Kidney (tissue), 14 donors: ENCODE data around the gene CCDC184. TPM values are rescaled to one million over a fixed set of nuclear protein-coding genes. Genes with fewer than 3 reads are reported as not detected.
"Not testable (repeated sequence)": the region's sequence is repeated elsewhere in the genome, so short reads cannot be mapped to it uniquely, and the experiment has no call there.

Experiments used
- DNase-seq, 5 donors: peaks; one replicate each; pipeline ENCODE4 v3.0.0-alpha.2; 2013 to 2020
- FAIRE-seq: peaks from 2 replicates; lab custom pipeline; 2012; peaks lifted over from hg19 to GRCh38; lab: Jason Lieb, UNC
- H3K27ac ChIP-seq, 2 donors: one replicate each; pipeline ENCODE4 v1.7.0; 2013; ENCODE audit warnings: low read depth in 2 of 2, low read length in 2 of 2, inconsistent platforms in 1 of 2
- H3K27me3 ChIP-seq: one replicate; pipeline ENCODE4 v1.7.1; 2013; ENCODE audit warnings: low read length, inconsistent platforms; ENCODE audit not compliant: control insufficient read depth, insufficient read depth
- H3K36me3 ChIP-seq, 3 donors: one replicate each; pipeline versions ENCODE4 v1.7.0 to v1.7.1; 2013; ENCODE audit warnings: low read length in 3 of 3, control low read depth in 1 of 3, inconsistent platforms in 1 of 3; ENCODE audit not compliant: insufficient read depth in 3 of 3, control insufficient read depth in 2 of 3
- H3K4me1 ChIP-seq, 3 donors: one replicate each; pipeline versions ENCODE4 v1.7.0 to v1.7.1; 2013; ENCODE audit warnings: low read length in 3 of 3, inconsistent platforms in 1 of 3, low read depth in 1 of 3; ENCODE audit not compliant: control insufficient read depth in 2 of 3, insufficient read depth in 2 of 3
- H3K4me3 ChIP-seq, 3 donors: one replicate each; pipeline versions ENCODE4 v1.7.0 to v1.8.1; 2013; ENCODE audit warnings: low read length in 3 of 3, control low read depth in 1 of 3, inconsistent platforms in 1 of 3
- H3K9ac ChIP-seq, 3 donors: one replicate each; pipeline versions ENCODE4 v1.7.0 to v1.7.1; 2013; ENCODE audit warnings: low read length in 3 of 3, control low read depth in 1 of 3, inconsistent platforms in 1 of 3
- H3K9me3 ChIP-seq, 3 donors: one replicate each; pipeline versions ENCODE4 v1.7.0 to v1.7.1; 2013; ENCODE audit warnings: low read length in 3 of 3, control low read depth in 1 of 3, inconsistent platforms in 1 of 3; ENCODE audit not compliant: control insufficient read depth in 2 of 3, insufficient read depth in 1 of 3
- intact Hi-C: fragments of 100-400 bp; cut with DNase I; formaldehyde crosslinking; loops from one replicate; pipeline ENCODE4 v1.11.1; 2022
- polyA plus RNA-seq: library from polyadenylated mRNA; stranded (reverse); fragments of 350-450 nt; fragmentation: Illumina TruSeq; extraction: RNeasy Lipid Tissue Mini Kit (QIAGEN cat#74804); gene quantifications from one replicate; pipeline ENCODE4 v1.2.3, GENCODE V29; 2014; ENCODE audit warnings: low read depth, low replicate concordance; ENCODE audit not compliant: insufficient read depth
- total RNA-seq: library from RNA; stranded (reverse); fragmentation: NEBNext Ultra II Directional; extraction: Animal tissue kit (Norgen Biotek cat#: 25700); gene quantifications from one replicate; pipeline ENCODE4 v1.2.1, GENCODE V29; 2021
- TF ChIP-seq, protein P1 (sequence below): IDR thresholded peaks from 3 replicates; pipeline ENCODE4 v1.5.1; 2012; ENCODE audit warnings: mild to moderate bottlenecking, moderate library complexity, borderline replicate concordance; ENCODE audit not compliant: insufficient read depth; ENCODE audit errors: extremely low read depth
- donor health status: control.
- donor health status: control.
- donor health status: control.
- donor health status: control.
- donor health status: control.
- donor health status: DM: yes; HTN: yes; CAD: no.
- donor health status: Normal renal cell carcinoma (clear cell type).

CCDC184 gene
- total and polyA plus RNA-seq, 2 donors from 2014 or later: 1.7 to 2.0 TPM

DNA sequence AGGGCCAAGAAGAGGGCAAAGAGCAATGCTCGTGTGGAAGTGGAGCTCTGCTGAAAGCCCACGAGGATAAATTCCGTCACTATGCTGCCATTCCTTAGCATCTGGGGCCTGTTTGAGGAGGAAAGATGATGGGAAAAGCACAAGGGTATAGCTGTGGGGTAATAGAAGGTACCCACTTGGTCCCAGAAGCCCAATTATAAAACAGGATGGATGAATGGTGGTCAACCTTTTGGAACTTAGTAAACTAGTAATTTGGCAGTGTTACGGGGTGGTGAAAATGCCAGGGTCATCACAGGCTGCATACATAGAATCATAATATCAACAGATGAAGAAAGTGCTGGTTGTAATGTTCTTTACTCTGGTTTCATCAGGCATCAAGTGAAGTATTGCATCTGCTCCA is 19.7 kb downstream of the CCDC184 start, which contains the start of gene OR10AD1:
Gene OR10AD1, minus strand, starts transcription at position 101 of the 400 bp plus-strand sequence. Its CDS starts 0 bp downstream, at position 101.
- intact Hi-C loops: no loop called here
- Histone ChIP-seq H3K27me3 (no peaks in the 10 kb centered on the region), H3K9me3 (peaks cover 0 to 48% (median 0%) of the 10 kb centered on the region in 3 donors), H3K9ac (no peak within 1 kb of the TSS), H3K4me1 (peaks cover 0 to 3% (median 0%) of the 10 kb centered on the region in 3 donors), H3K4me3 (no peak within 1 kb of the TSS), H3K27ac (no peak within 1 kb of the TSS), H3K36me3 (no peaks in the 10 kb centered on the region)
- TF ChIP-seq, protein P1, sequence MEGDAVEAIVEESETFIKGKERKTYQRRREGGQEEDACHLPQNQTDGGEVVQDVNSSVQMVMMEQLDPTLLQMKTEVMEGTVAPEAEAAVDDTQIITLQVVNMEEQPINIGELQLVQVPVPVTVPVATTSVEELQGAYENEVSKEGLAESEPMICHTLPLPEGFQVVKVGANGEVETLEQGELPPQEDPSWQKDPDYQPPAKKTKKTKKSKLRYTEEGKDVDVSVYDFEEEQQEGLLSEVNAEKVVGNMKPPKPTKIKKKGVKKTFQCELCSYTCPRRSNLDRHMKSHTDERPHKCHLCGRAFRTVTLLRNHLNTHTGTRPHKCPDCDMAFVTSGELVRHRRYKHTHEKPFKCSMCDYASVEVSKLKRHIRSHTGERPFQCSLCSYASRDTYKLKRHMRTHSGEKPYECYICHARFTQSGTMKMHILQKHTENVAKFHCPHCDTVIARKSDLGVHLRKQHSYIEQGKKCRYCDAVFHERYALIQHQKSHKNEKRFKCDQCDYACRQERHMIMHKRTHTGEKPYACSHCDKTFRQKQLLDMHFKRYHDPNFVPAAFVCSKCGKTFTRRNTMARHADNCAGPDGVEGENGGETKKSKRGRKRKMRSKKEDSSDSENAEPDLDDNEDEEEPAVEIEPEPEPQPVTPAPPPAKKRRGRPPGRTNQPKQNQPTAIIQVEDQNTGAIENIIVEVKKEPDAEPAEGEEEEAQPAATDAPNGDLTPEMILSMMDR: no peak
- no peak for DNase-seq
- no peak for FAIRE-seq

DNA sequence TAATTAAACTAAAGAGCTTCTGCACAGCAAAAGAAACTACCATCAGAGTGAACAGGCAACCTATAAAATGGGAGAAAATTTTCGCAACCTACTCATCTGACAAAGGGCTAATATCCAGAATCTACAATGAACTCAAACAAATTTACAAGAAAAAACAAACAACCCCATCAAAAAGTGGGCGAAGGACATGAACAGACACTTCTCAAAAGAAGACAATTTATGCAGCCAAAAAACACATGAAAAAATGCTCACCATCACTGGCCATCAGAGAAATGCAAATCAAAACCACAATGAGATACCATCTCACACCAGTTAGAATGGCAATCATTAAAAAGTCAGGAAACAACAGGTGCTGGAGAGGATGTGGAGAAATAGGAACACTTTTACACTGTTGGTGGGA is 26.1 kb downstream of the CCDC184 start:
- H3K4me3 ChIP-seq, H3K4me1 ChIP-seq, H3K27ac ChIP-seq, intact Hi-C loops, FAIRE-seq, H3K27me3 ChIP-seq, H3K9ac ChIP-seq, DNase-seq, H3K36me3 ChIP-seq: not testable (repeated sequence)
- H3K9me3 ChIP-seq: peaks cover 0 to 35% (median 0%) of the 10 kb centered on the region in 3 donors

DNA sequence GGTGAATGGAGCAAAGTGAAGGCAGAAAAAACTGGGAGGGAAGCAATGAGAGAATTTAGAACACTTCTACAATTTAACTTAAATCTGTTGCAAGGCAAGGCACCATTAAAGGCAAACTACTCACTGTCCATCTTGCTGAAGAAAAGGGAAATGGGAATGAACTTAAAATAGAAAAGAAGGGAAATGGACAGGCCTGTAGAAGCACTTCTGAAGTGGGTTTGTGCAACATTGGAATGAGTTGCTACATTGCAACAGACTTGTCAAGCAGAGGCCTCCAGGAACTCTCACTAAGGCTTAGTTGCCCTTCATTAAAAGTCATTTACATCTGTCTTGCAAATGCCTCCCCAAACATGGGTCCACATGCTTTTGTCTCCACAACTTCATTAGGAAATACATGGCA is 33.3 kb downstream of the CCDC184 start:
- H3K9me3 ChIP-seq: no peaks in the 10 kb centered on the region
- H3K4me1 ChIP-seq: no peaks in the 10 kb centered on the region
- no peak overlapping the region for H3K9ac ChIP-seq
- no peaks in the 10 kb centered on the region for H3K36me3 ChIP-seq
- no peak overlapping the region for H3K4me3 ChIP-seq
- intact Hi-C loops: no loop called here
- TF ChIP-seq, protein P1: no peak
- DNase-seq (no peak), FAIRE-seq (no peak)
- no peak overlapping the region for H3K27ac ChIP-seq
- no peaks in the 10 kb centered on the region for H3K27me3 ChIP-seq

DNA sequence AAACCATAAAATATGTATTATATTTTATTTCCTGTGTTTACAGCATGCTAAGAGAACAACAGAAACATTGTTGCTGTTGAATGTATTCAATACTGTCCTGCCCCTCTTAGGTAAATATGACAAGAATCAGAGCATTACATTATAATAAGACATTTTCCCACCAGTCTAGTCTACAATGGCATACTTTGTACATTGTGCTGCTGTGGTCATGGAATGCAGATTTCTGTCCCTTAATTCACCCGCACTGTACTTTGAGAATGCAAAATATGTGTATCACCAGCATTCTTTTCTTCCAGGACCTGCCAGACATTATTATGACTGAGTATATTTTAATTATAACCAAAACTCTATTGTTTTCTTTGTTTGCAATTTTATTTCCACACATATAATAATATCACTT is 36.2 kb downstream of the CCDC184 start:
- no peak overlapping the region for H3K9ac ChIP-seq
- H3K36me3 ChIP-seq: no peaks in the 10 kb centered on the region
- no peaks in the 10 kb centered on the region for H3K4me1 ChIP-seq
- no peak overlapping the region for H3K27ac ChIP-seq
- TF ChIP-seq, protein P1: no peak
- FAIRE-seq (no peak), DNase-seq (no peak)
- H3K9me3 ChIP-seq: no peaks in the 10 kb centered on the region
- intact Hi-C loops: no loop called here
- no peak overlapping the region for H3K4me3 ChIP-seq
- H3K27me3 ChIP-seq: no peaks in the 10 kb centered on the region
